Panc1 (cell line): ENCODE data around the gene MAPK13. TPM values are rescaled to one million over a fixed set of nuclear protein-coding genes. Genes with fewer than 3 reads are reported as not detected.

ENCODE experiments used
- ATAC-seq: fragments of 200-7000 bp; cut with Tn5 transposase; 2 replicates; pipeline ENCODE4 v1.9.1; 2020; ENCODE audit warnings: mild to moderate bottlenecking, moderate library complexity
- BruUV-seq: library from RNA; stranded (reverse); fragments of 400-500 nt; replicated peaks from 2 replicates; lab custom pipeline; 2021; lab: Mats Ljungman, UMichigan
- CTCF ChIA-PET: fragments of 300-600 bp; sonication (Branson Sonifier 250); formaldehyde crosslinking; loops from one replicate; lab custom pipeline; 2022; ENCODE audit warnings: antibody characterized with exemption; lab: Charles Lee
- POLR2A ChIA-PET: fragments of 300-600 bp; sonication (Branson Sonifier 250); formaldehyde crosslinking; loops from one replicate; lab custom pipeline; 2022; ENCODE audit warnings: antibody characterized with exemption; lab: Charles Lee
- DNase-seq: peaks from one replicate; pipeline ENCODE4 v3.0.0-alpha.2; 2010; ENCODE audit warnings: low read depth, low spot score
- H3K27ac ChIP-seq: 2 replicates; pipeline ENCODE4 v1.5.1; 2011; ENCODE audit warnings: mild to moderate bottlenecking, low read length, inconsistent platforms
- H3K27me3 ChIP-seq: fragments of 200-500 bp; sonication (Bioruptor generic); 2 replicates; pipeline ENCODE4 v1.6.0; 2014; ENCODE audit warnings: low read length, inconsistent platforms; ENCODE audit not compliant: control insufficient read depth, insufficient read depth
- H3K36me3 ChIP-seq: fragments of 200-500 bp; sonication (Bioruptor generic); 2 replicates; pipeline ENCODE4 v1.5.1; 2014; ENCODE audit warnings: inconsistent platforms, mild to moderate bottlenecking, low read length, moderate library complexity; ENCODE audit not compliant: control insufficient read depth, insufficient read depth
- H3K4me1 ChIP-seq: 2 replicates; pipeline ENCODE4 v1.5.1; 2011; ENCODE audit warnings: inconsistent platforms, mild to moderate bottlenecking, low read length, moderate library complexity; ENCODE audit not compliant: control insufficient read depth, insufficient read depth
- H3K4me3 ChIP-seq, 2 experiments: 2 replicates each; pipeline ENCODE4 v1.5.1; 2011 to 2012; ENCODE audit warnings: low read depth in 2 of 2, low read length in 2 of 2, mild to moderate bottlenecking in 2 of 2, inconsistent platforms in 1 of 2, moderate library complexity in 1 of 2
- H3K9me3 ChIP-seq: fragments of 200-500 bp; sonication (Bioruptor generic); 2 replicates; pipeline ENCODE4 v1.5.1; 2014; ENCODE audit warnings: low read depth, mild to moderate bottlenecking, inconsistent platforms, low read length, moderate library complexity; ENCODE audit not compliant: control insufficient read depth, insufficient read depth
- POLR2AphosphoS5 ChIP-seq: IDR thresholded peaks from 2 replicates; pipeline ENCODE4 v1.6.1; 2012; ENCODE audit warnings: mild to moderate bottlenecking, low read depth, low read length, moderate library complexity
- REST ChIP-seq, 2 experiments: IDR thresholded peaks; 2 replicates each; pipeline ENCODE4 v1.6.1; 2011 to 2012; ENCODE audit warnings: low read depth in 2 of 2, control low read depth in 1 of 2, low read length in 1 of 2, mild to moderate bottlenecking in 1 of 2, moderate library complexity in 1 of 2; ENCODE audit not compliant: insufficient read depth in 1 of 2
- SIN3A ChIP-seq: IDR thresholded peaks from 2 replicates; pipeline ENCODE4 v1.6.1; 2012; ENCODE audit warnings: low read depth, mild to moderate bottlenecking, low read length, moderate library complexity, borderline replicate concordance; ENCODE audit not compliant: insufficient read depth
- TCF7L2 ChIP-seq: IDR thresholded peaks from 2 replicates; pipeline ENCODE4 v1.6.1; 2011; ENCODE audit warnings: mild to moderate bottlenecking, low read depth, low read length, inconsistent platforms
- in situ Hi-C: cut with HindIII; loops from 2 replicates; pipeline ENCODE4 v1.10.0; 2016; ENCODE audit warnings: low sequenced_read_pairs, low pct_unique_long_range_greater_than_20kb
- intact Hi-C: fragments of 100-400 bp; cut with micrococcal nuclease; formaldehyde crosslinking; loops from one replicate; pipeline ENCODE4 v1.10.0; 2022; ENCODE audit not compliant: unreplicated experiment
- total RNA-seq: library from RNA; stranded (reverse); gene quantifications from one replicate; pipeline ENCODE4 v1.2.1, GENCODE V29; 2021; ENCODE audit not compliant: unreplicated experiment
- TF ChIP-seq, protein P1 (sequence below): fragments of 450-650 bp; IDR thresholded peaks from 2 replicates; pipeline ENCODE4 v1.5.1; 2017; ENCODE audit warnings: mild to moderate bottlenecking

MAPK13 gene
- total RNA-seq, 1 experiment from 2014 or later = 2.5 TPM

DNA sequence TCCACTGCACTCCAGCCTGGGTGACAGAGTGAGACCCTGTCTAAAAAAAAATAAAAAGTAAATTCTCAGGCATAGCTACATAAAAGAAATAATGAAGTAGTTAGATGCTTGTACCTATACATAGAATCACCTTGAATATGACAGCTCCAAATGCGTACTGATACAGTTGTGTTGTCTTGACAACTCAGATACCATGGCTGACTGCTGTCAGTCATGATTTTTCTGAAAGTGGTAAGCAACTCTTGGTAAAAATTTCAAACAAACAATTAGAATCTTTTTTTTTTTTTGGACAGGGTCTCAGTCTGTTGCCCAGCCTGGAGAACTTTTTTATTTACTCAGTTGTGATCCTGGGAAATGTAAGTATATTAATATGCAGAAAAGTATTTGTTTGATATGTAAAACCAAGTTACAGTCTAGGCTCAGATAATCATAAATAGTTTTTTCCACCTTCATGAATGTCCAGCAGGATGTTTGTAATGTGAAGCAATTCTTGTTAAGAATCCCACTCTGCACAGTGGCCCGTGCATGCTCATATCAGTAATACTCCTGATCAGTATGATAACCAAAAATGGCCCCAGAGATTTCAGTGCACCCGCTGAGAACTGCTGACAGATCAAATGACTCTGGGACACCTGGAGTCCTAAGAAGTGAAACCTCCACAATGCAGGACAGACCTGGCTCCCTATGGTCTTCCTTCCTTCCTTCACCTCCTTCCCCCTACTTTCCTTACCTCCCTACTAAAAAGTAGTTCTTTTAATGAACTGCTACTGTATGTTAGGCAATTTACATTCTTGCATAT lies 14.0 kb upstream of the MAPK13 start:
- no TSS peak for BruUV-seq

GRCh38 chr6:36116943-36117342 lies 13.4 kb upstream of the MAPK13 start:
- CTCF ChIA-PET = no interaction called here
- H3K36me3 ChIP-seq = no peaks in the 10 kb centered on the region
- POLR2A ChIA-PET = no interaction called here
- no peak overlapping the region for H3K4me3 ChIP-seq
- no TSS peak for BruUV-seq
- peaks cover 8% of the 10 kb centered on the region for H3K4me1 ChIP-seq
- in situ Hi-C loops (no loop called here), intact Hi-C loops (no loop called here)
- no peaks in the 10 kb centered on the region for H3K9me3 ChIP-seq
- TF ChIP-seq, protein P1, sequence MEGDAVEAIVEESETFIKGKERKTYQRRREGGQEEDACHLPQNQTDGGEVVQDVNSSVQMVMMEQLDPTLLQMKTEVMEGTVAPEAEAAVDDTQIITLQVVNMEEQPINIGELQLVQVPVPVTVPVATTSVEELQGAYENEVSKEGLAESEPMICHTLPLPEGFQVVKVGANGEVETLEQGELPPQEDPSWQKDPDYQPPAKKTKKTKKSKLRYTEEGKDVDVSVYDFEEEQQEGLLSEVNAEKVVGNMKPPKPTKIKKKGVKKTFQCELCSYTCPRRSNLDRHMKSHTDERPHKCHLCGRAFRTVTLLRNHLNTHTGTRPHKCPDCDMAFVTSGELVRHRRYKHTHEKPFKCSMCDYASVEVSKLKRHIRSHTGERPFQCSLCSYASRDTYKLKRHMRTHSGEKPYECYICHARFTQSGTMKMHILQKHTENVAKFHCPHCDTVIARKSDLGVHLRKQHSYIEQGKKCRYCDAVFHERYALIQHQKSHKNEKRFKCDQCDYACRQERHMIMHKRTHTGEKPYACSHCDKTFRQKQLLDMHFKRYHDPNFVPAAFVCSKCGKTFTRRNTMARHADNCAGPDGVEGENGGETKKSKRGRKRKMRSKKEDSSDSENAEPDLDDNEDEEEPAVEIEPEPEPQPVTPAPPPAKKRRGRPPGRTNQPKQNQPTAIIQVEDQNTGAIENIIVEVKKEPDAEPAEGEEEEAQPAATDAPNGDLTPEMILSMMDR = no peak
- TF ChIP-seq TCF7L2 (no peak), SIN3A (no peak), REST (IDR thresholded peaks at IDR 0.05; ENCODE audit: insufficient read depth in 1 of 2, low read depth in 2 of 2, low read length in 1 of 2) (no peak), POLR2AphosphoS5 (no peak)
- no peak overlapping the region for H3K27ac ChIP-seq
- DNase-seq = no peak
- H3K27me3 ChIP-seq = no peaks in the 10 kb centered on the region
- ATAC-seq = no peak

More for the DNA sequence above, 14.0 kb upstream of the MAPK13 start:
- no peak for TF ChIP-seq SIN3A
- ChIA-PET CTCF (interaction anchor here (0.7 kb wide), 1 partner anchor 22 kb away, joined by 6 read pairs; no protein-coding TSS in a partner anchor), POLR2A (interaction anchor here (0.7 kb wide), 2 partner anchors 114 to 160 kb away, joined by 3 to 11 read pairs; no protein-coding TSS in a partner anchor)
- Histone ChIP-seq H3K4me1 (peaks cover 6% of the 10 kb centered on the region), H3K27me3 (no peaks in the 10 kb centered on the region), H3K9me3 (no peaks in the 10 kb centered on the region), H3K4me3 (no peak overlapping the region), H3K27ac (no peak overlapping the region), H3K36me3 (no peaks in the 10 kb centered on the region)
- DNase-seq (no peak), ATAC-seq (no peak)
- in situ Hi-C loops = no loop called here
- intact Hi-C loops = no loop called here
